ENCODE measurements around the gene ETV6. TPM values are rescaled to one million over a fixed set of nuclear protein-coding genes. Genes with fewer than 3 reads are reported as not detected.

Gene ETV6
- total RNA-seq, 1 donor from 2014 or later, result 7.3 TPM

GRCh38 chr12:11826574-11826973 is 177.1 kb downstream of the ETV6 start:
- DNase-seq (ENCODE audit: low read depth in 2 of 2), result no peak

- DNase-seq (ENCODE audit: low read depth in 2 of 2), result no peak
Measured at GRCh38 chr12:11827091-11828061, 177.9 kb downstream of the ETV6 start.

GRCh38 chr12:11829764-11830194 is 180.3 kb downstream of the ETV6 start:
- DNase-seq (ENCODE audit: low read depth in 2 of 2), result no peak

GRCh38 chr12:11830307-11830801 is 180.9 kb downstream of the ETV6 start:
- no peak for DNase-seq (ENCODE audit: low read depth in 2 of 2)

- no peak for DNase-seq (ENCODE audit: low read depth in 2 of 2)
Measured at GRCh38 chr12:11832093-11832492, 182.6 kb downstream of the ETV6 start.

- DNase-seq (ENCODE audit: low read depth in 2 of 2), result no peak
Measured at GRCh38 chr12:11833174-11833895, 183.9 kb downstream of the ETV6 start.

GRCh38 chr12:11834104-11834812 is 184.8 kb downstream of the ETV6 start:
- DNase-seq (ENCODE audit: low read depth in 2 of 2), result peak in 1 of 2 donors; percentile 31

GRCh38 chr12:11834931-11835330 is 185.5 kb downstream of the ETV6 start:
- DNase-seq (ENCODE audit: low read depth in 2 of 2), result no peak

- DNase-seq (ENCODE audit: low read depth in 2 of 2), result no peak
Measured at GRCh38 chr12:11836282-11837151, 187.0 kb downstream of the ETV6 start.

GRCh38 chr12:11837216-11837934 is 187.9 kb downstream of the ETV6 start:
- no peak for DNase-seq (ENCODE audit: low read depth in 2 of 2)

GRCh38 chr12:11838403-11838802 is 188.9 kb downstream of the ETV6 start:
- DNase-seq (ENCODE audit: low read depth in 2 of 2), result no peak

- peak in 1 of 2 donors; percentile 77 for DNase-seq (ENCODE audit: low read depth in 2 of 2)
Measured at GRCh38 chr12:11839091-11839641, 189.7 kb downstream of the ETV6 start.

- peak in 1 of 2 donors; percentile 39 for DNase-seq (ENCODE audit: low read depth in 2 of 2)
Measured at GRCh38 chr12:11840366-11840765, 190.9 kb downstream of the ETV6 start.

GRCh38 chr12:11846488-11846887 is 197.0 kb downstream of the ETV6 start:
- no peak for DNase-seq (ENCODE audit: low read depth in 2 of 2)

- DNase-seq (ENCODE audit: low read depth in 2 of 2), result no peak
Measured at GRCh38 chr12:11847539-11847938, 198.1 kb downstream of the ETV6 start.

GRCh38 chr12:11849757-11850504 is 200.5 kb downstream of the ETV6 start:
- no peak for DNase-seq (ENCODE audit: low read depth in 2 of 2)

GRCh38 chr12:11853126-11853525 is 203.7 kb downstream of the ETV6 start:
- DNase-seq (ENCODE audit: low read depth in 2 of 2), result no peak

- no peak for DNase-seq (ENCODE audit: low read depth in 2 of 2)
Measured at GRCh38 chr12:11854011-11854499, 204.6 kb downstream of the ETV6 start.

GRCh38 chr12:11855983-11856374 is 206.5 kb downstream of the ETV6 start:
- DNase-seq (ENCODE audit: low read depth in 2 of 2), result no peak
